AG08395 (cell line): Measurements from ENCODE around the gene SOX11.

Source experiments
- DNase-seq: peaks from one replicate; pipeline ENCODE4 v3.0.0; 2012; ENCODE audit warnings: mixed read lengths, low spot score

SOX11 gene

GRCh38 chr2:5725072-5725471 is 32.9 kb downstream of the SOX11 start:
- DNase-seq = no peak

GRCh38 chr2:5725794-5726463 is 33.7 kb downstream of the SOX11 start:
- DNase-seq = no peak

- DNase-seq = no peak
Observed at GRCh38 chr2:5727235-5727634, 35.1 kb downstream of the SOX11 start.

GRCh38 chr2:5729416-5729815 is 37.2 kb downstream of the SOX11 start:
- DNase-seq = no peak

GRCh38 chr2:5730386-5730785 is 38.2 kb downstream of the SOX11 start:
- no peak for DNase-seq

GRCh38 chr2:5734859-5735520 is 42.8 kb downstream of the SOX11 start:
- DNase-seq = no peak

GRCh38 chr2:5735521-5735861 is 43.3 kb downstream of the SOX11 start:
- no peak for DNase-seq

GRCh38 chr2:5736050-5736449 is 43.9 kb downstream of the SOX11 start:
- DNase-seq = no peak

- DNase-seq = no peak
Observed at GRCh38 chr2:5736886-5737285, 44.7 kb downstream of the SOX11 start.

- no peak for DNase-seq
Observed at GRCh38 chr2:5740053-5740452, 47.9 kb downstream of the SOX11 start.

- no peak for DNase-seq
Observed at GRCh38 chr2:5740817-5741216, 48.6 kb downstream of the SOX11 start.

- DNase-seq = no peak
Observed at GRCh38 chr2:5741242-5741641, 49.1 kb downstream of the SOX11 start.

GRCh38 chr2:5742126-5742525 is 49.9 kb downstream of the SOX11 start:
- DNase-seq = no peak

- no peak for DNase-seq
Observed at GRCh38 chr2:5748391-5748790, 56.2 kb downstream of the SOX11 start.

- no peak for DNase-seq
Observed at GRCh38 chr2:5748946-5749345, 56.8 kb downstream of the SOX11 start.

- DNase-seq = no peak
Observed at GRCh38 chr2:5749347-5749746, 57.2 kb downstream of the SOX11 start.
